WTC11 (cell line): ENCODE data around the gene TTLL5.

Experiments used
- CTCF ChIP-seq: fragments of 200-600 bp; IDR thresholded peaks from 2 replicates; pipeline ENCODE4 v1.8.0; 2022; ENCODE audit warnings: antibody characterized with exemption
- ETV6 ChIP-seq: sonication (generic); formaldehyde crosslinking; IDR thresholded peaks from 2 replicates; pipeline ENCODE4 v1.8.1; 2022; ENCODE audit warnings: mild to moderate bottlenecking, missing genetic modification reagents
- GRHL2 ChIP-seq: fragments of 250-450 bp; sonication (Bioruptor Pico); IDR thresholded peaks from 2 replicates; pipeline ENCODE4 v1.8.0; 2022; ENCODE audit warnings: mild to moderate bottlenecking, moderate library complexity; ENCODE audit not compliant: insufficient replicate concordance, severe bottlenecking
- OVOL2 ChIP-seq: fragments of 250-450 bp; sonication (Bioruptor Pico); IDR thresholded peaks from 2 replicates; pipeline ENCODE4 v1.9.0; 2021; ENCODE audit warnings: mild to moderate bottlenecking, borderline replicate concordance
- PRRX2 ChIP-seq: fragments of 250-450 bp; sonication (Bioruptor Pico); IDR thresholded peaks from 2 replicates; pipeline ENCODE4 v1.8.0; 2021; ENCODE audit warnings: mild to moderate bottlenecking
- TEAD4 ChIP-seq: sonication (generic); formaldehyde crosslinking; IDR thresholded peaks from 2 replicates; pipeline ENCODE4 v1.8.0; 2022; ENCODE audit warnings: mild to moderate bottlenecking, missing genetic modification reagents
- ZNF423 ChIP-seq: fragments of 250-450 bp; sonication (Bioruptor Pico); IDR thresholded peaks from 2 replicates; pipeline ENCODE4 v2.1.2; 2022; ENCODE audit warnings: mild to moderate bottlenecking, moderate library complexity
- TF ChIP-seq, protein P1 (sequence below): sonication (generic); formaldehyde crosslinking; IDR thresholded peaks from 2 replicates; pipeline ENCODE4 v1.8.1; 2022; ENCODE audit warnings: low read depth, mild to moderate bottlenecking, moderate library complexity, missing genetic modification reagents, borderline replicate concordance
- TF ChIP-seq, protein P2 (sequence below): sonication (generic); formaldehyde crosslinking; IDR thresholded peaks from 2 replicates; pipeline ENCODE4 v1.8.0; 2022; ENCODE audit warnings: mild to moderate bottlenecking, missing genetic modification reagents
- TF ChIP-seq, protein P3 (sequence below): sonication (generic); formaldehyde crosslinking; IDR thresholded peaks from 2 replicates; pipeline ENCODE4 v1.8.0; 2022; ENCODE audit warnings: mild to moderate bottlenecking, missing genetic modification reagents

- TF ChIP-seq CTCF, result no peak
- TF ChIP-seq PRRX2, result no peak
- TF ChIP-seq, protein P1, sequence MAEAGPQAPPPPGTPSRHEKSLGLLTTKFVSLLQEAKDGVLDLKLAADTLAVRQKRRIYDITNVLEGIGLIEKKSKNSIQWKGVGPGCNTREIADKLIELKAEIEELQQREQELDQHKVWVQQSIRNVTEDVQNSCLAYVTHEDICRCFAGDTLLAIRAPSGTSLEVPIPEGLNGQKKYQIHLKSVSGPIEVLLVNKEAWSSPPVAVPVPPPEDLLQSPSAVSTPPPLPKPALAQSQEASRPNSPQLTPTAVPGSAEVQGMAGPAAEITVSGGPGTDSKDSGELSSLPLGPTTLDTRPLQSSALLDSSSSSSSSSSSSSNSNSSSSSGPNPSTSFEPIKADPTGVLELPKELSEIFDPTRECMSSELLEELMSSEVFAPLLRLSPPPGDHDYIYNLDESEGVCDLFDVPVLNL (CRISPR knock-in tag), result no peak
- TF ChIP-seq, protein P2, sequence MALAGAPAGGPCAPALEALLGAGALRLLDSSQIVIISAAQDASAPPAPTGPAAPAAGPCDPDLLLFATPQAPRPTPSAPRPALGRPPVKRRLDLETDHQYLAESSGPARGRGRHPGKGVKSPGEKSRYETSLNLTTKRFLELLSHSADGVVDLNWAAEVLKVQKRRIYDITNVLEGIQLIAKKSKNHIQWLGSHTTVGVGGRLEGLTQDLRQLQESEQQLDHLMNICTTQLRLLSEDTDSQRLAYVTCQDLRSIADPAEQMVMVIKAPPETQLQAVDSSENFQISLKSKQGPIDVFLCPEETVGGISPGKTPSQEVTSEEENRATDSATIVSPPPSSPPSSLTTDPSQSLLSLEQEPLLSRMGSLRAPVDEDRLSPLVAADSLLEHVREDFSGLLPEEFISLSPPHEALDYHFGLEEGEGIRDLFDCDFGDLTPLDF (CRISPR knock-in tag), result no peak
- no peak for TF ChIP-seq OVOL2 (CRISPR knock-in tag)
- no peak for TF ChIP-seq ZNF423 (CRISPR knock-in tag)
- no peak for TF ChIP-seq GRHL2 (CRISPR knock-in tag)
- TF ChIP-seq TEAD4 (CRISPR knock-in tag), result no peak
- no peak for TF ChIP-seq ETV6
- TF ChIP-seq, protein P3, sequence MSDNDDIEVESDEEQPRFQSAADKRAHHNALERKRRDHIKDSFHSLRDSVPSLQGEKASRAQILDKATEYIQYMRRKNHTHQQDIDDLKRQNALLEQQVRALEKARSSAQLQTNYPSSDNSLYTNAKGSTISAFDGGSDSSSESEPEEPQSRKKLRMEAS (CRISPR knock-in tag), result no peak
These were observed 132.8 kb downstream of the TTLL5 start for GRCh38 chr14:75793806-75794205.
